ENCODE results near the gene EGFL8.

- no peak for TF ChIP-seq CTCF (IDR thresholded peaks at IDR 0.05)
- TF ChIP-seq POLR2A (IDR thresholded peaks at IDR 0.05): no peak
- TF ChIP-seq POLR2AphosphoS5 (IDR thresholded peaks at IDR 0.05): no peak
Measured at GRCh38 chr6:32213649-32214048, 49.3 kb downstream of the EGFL8 start.

Data from suprapubic skin (tissue), 4 donors.